Neuronal stem cell (in vitro differentiated cells): ENCODE measurements around the gene CHD5.

ENCODE experiments used
- DNase-seq: peaks from one replicate; pipeline ENCODE4 v3.0.0-alpha.2; 2013; ENCODE audit warnings: low spot score
- H2AFZ ChIP-seq: one replicate; pipeline ENCODE4 v1.6.1; 2013; ENCODE audit warnings: mild to moderate bottlenecking, low read length, inconsistent platforms
- H2AK5ac ChIP-seq: 2 replicates; pipeline ENCODE4 v1.6.1; 2013; ENCODE audit warnings: low read depth, mild to moderate bottlenecking, inconsistent platforms, low read length, moderate library complexity, mixed read lengths
- H2BK120ac ChIP-seq: 2 replicates; pipeline ENCODE4 v1.6.1; 2013; ENCODE audit warnings: low read depth, mild to moderate bottlenecking, inconsistent platforms, low read length, moderate library complexity, mixed read lengths
- H2BK12ac ChIP-seq: one replicate; pipeline ENCODE4 v1.6.1; 2013; ENCODE audit warnings: low read length, inconsistent platforms
- H2BK15ac ChIP-seq: 2 replicates; pipeline ENCODE4 v1.6.1; 2013; ENCODE audit warnings: mild to moderate bottlenecking, low read length, inconsistent platforms, mixed read lengths
- H2BK5ac ChIP-seq: one replicate; pipeline ENCODE4 v1.6.1; 2013; ENCODE audit warnings: inconsistent platforms, mild to moderate bottlenecking, low read length, moderate library complexity
- H3K14ac ChIP-seq: one replicate; pipeline ENCODE4 v1.6.1; 2013; ENCODE audit warnings: low read length, inconsistent platforms
- H3K18ac ChIP-seq: 2 replicates; pipeline ENCODE4 v1.6.1; 2013; ENCODE audit warnings: low read length, inconsistent platforms
- H3K23ac ChIP-seq: 2 replicates; pipeline ENCODE4 v1.6.1; 2013; ENCODE audit warnings: low read depth, mild to moderate bottlenecking, mixed read lengths, low read length, inconsistent platforms; ENCODE audit not compliant: poor library complexity
- H3K27ac ChIP-seq: replicated peaks from 3 replicates; pipeline ENCODE4 v1.5.1; 2013; ENCODE audit warnings: low read length, inconsistent platforms
- H3K27me3 ChIP-seq, 3 experiments: 2 replicates each; pipeline ENCODE4 v1.6.1; 2013; ENCODE audit warnings: low read length in 3 of 3, mild to moderate bottlenecking in 2 of 3, inconsistent platforms in 1 of 3, low read depth in 1 of 3, mixed read lengths in 1 of 3, moderate library complexity in 1 of 3; ENCODE audit not compliant: control insufficient read depth in 3 of 3, insufficient read depth in 3 of 3
- H3K36me3 ChIP-seq, 2 donors: replicated peaks in 1 of 2; 2 replicates each; pipeline ENCODE4 v1.6.1; 2013; ENCODE audit warnings: low read length in 2 of 2; ENCODE audit not compliant: control insufficient read depth in 2 of 2, insufficient read depth in 2 of 2
- H3K4ac ChIP-seq: 2 replicates; pipeline ENCODE4 v1.6.1; 2013; ENCODE audit warnings: inconsistent platforms, mild to moderate bottlenecking, low read length, moderate library complexity
- H3K4me1 ChIP-seq, 2 donors: 1 replicate in 1 of 2; 2 replicates in 1 of 2; pipeline ENCODE4 v1.6.1; 2013; ENCODE audit warnings: low read length in 2 of 2, low read depth in 1 of 2; ENCODE audit not compliant: control insufficient read depth in 2 of 2, insufficient read depth in 1 of 2
- H3K4me2 ChIP-seq: one replicate; pipeline ENCODE4 v1.6.1; 2013; ENCODE audit warnings: mild to moderate bottlenecking, low read length, inconsistent platforms; ENCODE audit not compliant: insufficient read depth, poor library complexity, severe bottlenecking
- H3K4me3 ChIP-seq, 2 donors: 2 replicates each; pipeline ENCODE4 v1.5.1; 2013; ENCODE audit warnings: low read length in 2 of 2, mild to moderate bottlenecking in 2 of 2, inconsistent platforms in 1 of 2, moderate library complexity in 1 of 2
- H3K79me1 ChIP-seq: one replicate; pipeline ENCODE4 v1.6.1; 2013; ENCODE audit warnings: low read depth, mild to moderate bottlenecking, inconsistent platforms, low read length, moderate library complexity
- H3K9ac ChIP-seq: one replicate; pipeline ENCODE4 v1.6.1; 2013; ENCODE audit warnings: mild to moderate bottlenecking, low read depth, low read length, inconsistent platforms; ENCODE audit not compliant: poor library complexity
- H3K9me3 ChIP-seq, 2 donors: replicated peaks in 1 of 2; 2 replicates each; pipeline versions ENCODE3 to v1.6.1; 2013; ENCODE audit warnings: low read length in 2 of 2, mild to moderate bottlenecking in 2 of 2, inconsistent platforms in 1 of 2, low read depth in 1 of 2, mixed read lengths in 1 of 2, moderate library complexity in 1 of 2; ENCODE audit not compliant: control insufficient read depth in 2 of 2, insufficient read depth in 1 of 2
- H4K8ac ChIP-seq: one replicate; pipeline ENCODE4 v1.6.1; 2013; ENCODE audit warnings: low read depth, mild to moderate bottlenecking, inconsistent platforms, low read length, moderate library complexity
- H4K91ac ChIP-seq: one replicate; pipeline ENCODE4 v1.6.1; 2013; ENCODE audit warnings: low read length, low read depth, mild to moderate bottlenecking, inconsistent platforms; ENCODE audit not compliant: poor library complexity
- WGBS, 2 donors: extraction: QIAGEN DNeasy Blood & Tissue Kit; methylation state at CpG; one replicate each; pipeline ENCODE4 v1.1.7; 2013; ENCODE audit warnings: missing lambda C conversion rate in 2 of 2, mixed read lengths in 1 of 2; ENCODE audit not compliant: insufficient read length in 2 of 2, insufficient replicate concordance in 1 of 2; ENCODE audit errors: extremely low coverage in 2 of 2; 5-methylcytosine and 5-hydroxymethylcytosine counted together

CHD5 gene

GRCh38 chr1:6094246-6094645, 85.9 kb downstream of the CHD5 start:
- no peak overlapping the region for H3K23ac ChIP-seq
- no CpG with 5 or more reads among the region's 19 CpGs for WGBS, 2 donors

GRCh38 chr1:6093611-6094010, 86.5 kb downstream of the CHD5 start:
- Histone ChIP-seq H3K27me3 (peaks cover 0 to 43% (median 0%) of the 10 kb centered on the region in 3 experiments), H2BK5ac (no peak overlapping the region), H4K91ac (no peak overlapping the region), H2BK120ac (no peak overlapping the region), H2AK5ac (peak overlapping the region; percentile 0), H3K23ac (no peak overlapping the region), H3K4ac (no peak overlapping the region), H3K27ac (no peak overlapping the region), H3K4me1 (no peaks in the 10 kb centered on the region), H2BK15ac (no peak overlapping the region), H3K4me2 (no peak overlapping the region), H3K18ac (peak overlapping the region; percentile 57), H2BK12ac (no peak overlapping the region), H3K9me3 (no peaks in the 10 kb centered on the region), H3K9ac (no peak overlapping the region), H3K4me3 (no peak overlapping the region), H4K8ac (no peak overlapping the region), H2AFZ (no peak overlapping the region), H3K14ac (peak overlapping the region; percentile 4), H3K36me3 (no peaks in the 10 kb centered on the region), H3K79me1 (peaks cover 1% of the 10 kb centered on the region)
- DNase-seq: no peak
- WGBS, 2 donors: no CpG with 5 or more reads among the region's 9 CpGs

More at GRCh38 chr1:6094246-6094645, 85.9 kb downstream of the CHD5 start:
- Histone ChIP-seq H3K14ac (no peak overlapping the region), H3K27ac (no peak overlapping the region), H3K4me2 (no peak overlapping the region), H3K9ac (peak overlapping the region; percentile 68), H2BK5ac (no peak overlapping the region), H2AK5ac (peak overlapping the region; percentile 30), H4K8ac (no peak overlapping the region), H2BK15ac (no peak overlapping the region), H3K18ac (no peak overlapping the region), H3K4me3 (no peak overlapping the region), H3K9me3 (no peaks in the 10 kb centered on the region), H3K36me3 (no peaks in the 10 kb centered on the region), H3K4me1 (no peaks in the 10 kb centered on the region), H3K79me1 (peaks cover 1% of the 10 kb centered on the region), H4K91ac (no peak overlapping the region), H3K27me3 (peaks cover 0 to 43% (median 0%) of the 10 kb centered on the region in 3 experiments), H2BK120ac (no peak overlapping the region), H2BK12ac (no peak overlapping the region), H3K4ac (no peak overlapping the region), H2AFZ (no peak overlapping the region)
- DNase-seq: no peak

GRCh38 chr1:6093071-6093470, 87.0 kb downstream of the CHD5 start:
- peak overlapping the region; percentile 4 for H3K14ac ChIP-seq
- no peaks in the 10 kb centered on the region for H3K4me1 ChIP-seq
- peaks cover 1% of the 10 kb centered on the region for H3K79me1 ChIP-seq
- no peak overlapping the region for H3K27ac ChIP-seq
- H3K9me3 ChIP-seq: no peaks in the 10 kb centered on the region
- no peaks in the 10 kb centered on the region for H3K36me3 ChIP-seq
- no peak overlapping the region for H4K8ac ChIP-seq
- no peak overlapping the region for H3K4ac ChIP-seq
- H3K4me3 ChIP-seq: no peak overlapping the region
- no peak overlapping the region for H2BK15ac ChIP-seq
- peak overlapping the region; percentile 53 for H3K18ac ChIP-seq
- H3K23ac ChIP-seq: no peak overlapping the region
- DNase-seq: no peak
- no peak overlapping the region for H4K91ac ChIP-seq
- no peak overlapping the region for H2BK5ac ChIP-seq
- H3K4me2 ChIP-seq: no peak overlapping the region
- H2AFZ ChIP-seq: no peak overlapping the region
- peaks cover 0 to 39% (median 0%) of the 10 kb centered on the region in 3 experiments for H3K27me3 ChIP-seq
- H2AK5ac ChIP-seq: peak overlapping the region; percentile 0
- H2BK12ac ChIP-seq: no peak overlapping the region
- no peak overlapping the region for H3K9ac ChIP-seq
- no CpG with 5 or more reads among the region's 10 CpGs for WGBS, 2 donors
- H2BK120ac ChIP-seq: no peak overlapping the region

- peaks cover 0 to 39% (median 0%) of the 10 kb centered on the region in 3 experiments for H3K27me3 ChIP-seq
Measured at GRCh38 chr1:6092211-6092610, 87.9 kb downstream of the CHD5 start.

More at GRCh38 chr1:6092211-6092610, 87.9 kb downstream of the CHD5 start:
- H2AK5ac ChIP-seq: no peak overlapping the region
- no peak overlapping the region for H3K23ac ChIP-seq
- H3K4ac ChIP-seq: no peak overlapping the region
- peak overlapping the region; percentile 64 for H3K18ac ChIP-seq
- no peak overlapping the region for H2BK120ac ChIP-seq
- no peaks in the 10 kb centered on the region for H3K4me1 ChIP-seq
- no peak overlapping the region for H3K4me2 ChIP-seq
- no peaks in the 10 kb centered on the region for H3K9me3 ChIP-seq
- H2AFZ ChIP-seq: no peak overlapping the region
- DNase-seq: no peak
- H2BK5ac ChIP-seq: no peak overlapping the region
- no peak overlapping the region for H2BK15ac ChIP-seq
- H4K91ac ChIP-seq: no peak overlapping the region
- H4K8ac ChIP-seq: no peak overlapping the region
- no peak overlapping the region for H3K9ac ChIP-seq
- H2BK12ac ChIP-seq: peak overlapping the region; percentile 58
- whole genome bisulfite sequencing, 2 donors: no CpG with 5 or more reads among the region's 10 CpGs
- H3K36me3 ChIP-seq: no peaks in the 10 kb centered on the region
- peaks cover 1% of the 10 kb centered on the region for H3K79me1 ChIP-seq
- no peak overlapping the region for H3K4me3 ChIP-seq
- no peak overlapping the region for H3K14ac ChIP-seq
- H3K27ac ChIP-seq: no peak overlapping the region
